Fibroblast of the conjunctiva (primary cell): Measurements from ENCODE around the gene TACR1.
"Not testable (repeated sequence)": the region's sequence is repeated elsewhere in the genome, so short reads cannot be mapped to it uniquely, and the experiment has no call there.

Source experiments
- DNase-seq: peaks from one replicate; pipeline ENCODE4 v3.0.0-alpha.2; 2010; ENCODE audit warnings: low read depth

TACR1 gene

DNA sequence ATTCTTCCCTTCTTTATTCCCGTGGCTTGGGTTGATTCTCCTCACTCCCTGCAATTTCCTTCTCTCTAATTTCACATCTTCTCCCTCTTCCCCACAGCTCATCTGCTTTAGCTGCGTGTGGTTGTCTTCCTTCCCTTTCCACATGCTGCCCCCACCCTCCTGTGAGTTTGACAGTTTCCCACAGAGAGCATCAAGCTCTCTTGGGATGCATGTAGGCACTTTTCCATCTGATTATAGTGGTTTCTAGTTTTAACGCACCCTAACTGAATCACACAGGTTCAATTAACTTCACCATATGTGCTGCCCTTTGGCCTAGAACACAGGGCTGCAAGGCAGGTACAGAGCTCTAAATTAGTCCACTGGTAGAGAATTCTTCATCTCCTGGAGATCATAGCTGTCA is 110.5 kb downstream of the TACR1 start:
- DNase-seq = no peak

- no peak for DNase-seq
These were observed 111.6 kb downstream of the TACR1 start for GRCh38 chr2:75087736-75088135.

DNA sequence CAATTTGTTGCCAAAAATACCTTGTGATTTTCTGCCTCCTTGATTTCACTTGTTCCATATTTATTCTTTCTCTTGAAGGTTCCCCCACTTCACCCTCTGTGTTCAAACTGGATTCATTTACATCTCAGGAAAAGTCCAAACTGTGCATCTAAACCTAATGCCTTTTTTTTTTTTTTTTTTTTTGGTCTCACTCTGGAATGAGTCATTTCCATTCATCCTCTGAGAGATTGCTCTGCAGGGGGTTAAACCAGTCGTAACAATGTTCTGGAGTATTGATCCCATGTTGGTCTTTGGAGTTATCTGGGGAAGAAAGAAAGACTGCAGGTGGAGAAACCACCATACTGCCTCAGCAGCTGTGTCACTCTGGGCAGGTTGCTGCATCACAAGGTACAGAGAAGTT is 119.7 kb downstream of the TACR1 start:
- DNase-seq = no peak

DNA sequence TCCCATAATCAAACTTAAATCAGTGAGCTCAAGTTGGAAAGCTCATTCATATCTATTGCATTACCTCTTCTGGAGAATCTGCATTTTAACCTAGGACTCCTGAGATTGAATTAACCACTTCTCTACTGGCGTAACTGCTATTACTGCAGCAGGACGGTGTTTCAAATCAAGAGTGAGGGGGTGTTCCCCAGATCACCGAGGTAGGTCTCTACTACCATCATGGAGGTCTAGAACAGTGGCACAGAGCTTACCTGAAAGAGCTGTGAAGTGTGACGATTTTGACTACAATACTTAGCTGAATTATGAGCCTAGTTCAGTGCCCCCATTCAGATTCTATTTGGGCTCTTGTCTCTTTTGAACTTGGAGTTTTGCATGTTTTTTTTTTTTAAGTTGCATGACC is 121.4 kb downstream of the TACR1 start:
- no peak for DNase-seq

DNA sequence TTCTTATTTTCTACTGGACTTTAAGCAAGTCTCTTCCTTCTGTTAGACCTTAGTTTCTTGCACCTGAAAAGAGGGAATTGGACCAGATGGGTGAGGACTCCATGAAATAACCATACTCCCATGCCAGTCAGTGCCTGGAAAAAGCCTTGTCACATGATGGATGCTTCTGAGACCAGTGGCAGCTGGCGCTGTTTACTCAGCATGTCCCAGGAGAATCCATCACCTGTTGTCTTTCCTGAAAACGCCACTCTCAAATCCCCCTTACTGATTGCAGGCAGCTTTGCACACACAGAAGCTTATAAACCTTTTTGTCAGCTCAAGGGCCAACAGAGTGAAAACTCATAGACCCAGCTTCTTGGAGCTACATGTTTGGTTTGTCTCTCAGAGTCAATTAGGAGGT is 123.2 kb downstream of the TACR1 start:
- no peak for DNase-seq

GRCh38 chr2:75074708-75075107 is 124.6 kb downstream of the TACR1 start:
- no peak for DNase-seq

DNA sequence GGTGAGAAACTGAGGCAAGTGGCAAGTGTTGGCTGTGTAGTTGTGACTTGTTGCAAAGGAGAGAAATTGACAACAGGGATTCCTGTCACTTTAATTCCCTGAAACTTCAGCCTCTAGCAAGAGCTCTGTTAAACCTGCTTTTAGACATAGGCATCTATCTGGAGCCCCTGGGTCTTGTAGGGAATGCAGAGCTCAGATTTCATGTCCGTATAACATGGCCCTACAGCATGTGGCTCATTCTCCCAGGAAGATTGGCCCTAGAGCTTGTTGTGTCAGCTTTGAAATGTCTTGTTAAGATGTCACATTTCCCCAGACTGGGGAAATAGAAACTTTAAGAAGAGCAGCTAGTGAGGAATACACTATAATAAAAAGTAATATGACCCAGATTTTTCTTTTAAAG is 125.1 kb downstream of the TACR1 start:
- no peak for DNase-seq

- DNase-seq = no peak
These were observed 127.6 kb downstream of the TACR1 start for GRCh38 chr2:75071766-75072165.

- DNase-seq = no peak
These were observed 130.8 kb downstream of the TACR1 start for GRCh38 chr2:75068546-75068945.

GRCh38 chr2:75067506-75067905 is 131.8 kb downstream of the TACR1 start:
- DNase-seq = no peak

GRCh38 chr2:75066121-75066902 is 133.0 kb downstream of the TACR1 start:
- DNase-seq = no peak

DNA sequence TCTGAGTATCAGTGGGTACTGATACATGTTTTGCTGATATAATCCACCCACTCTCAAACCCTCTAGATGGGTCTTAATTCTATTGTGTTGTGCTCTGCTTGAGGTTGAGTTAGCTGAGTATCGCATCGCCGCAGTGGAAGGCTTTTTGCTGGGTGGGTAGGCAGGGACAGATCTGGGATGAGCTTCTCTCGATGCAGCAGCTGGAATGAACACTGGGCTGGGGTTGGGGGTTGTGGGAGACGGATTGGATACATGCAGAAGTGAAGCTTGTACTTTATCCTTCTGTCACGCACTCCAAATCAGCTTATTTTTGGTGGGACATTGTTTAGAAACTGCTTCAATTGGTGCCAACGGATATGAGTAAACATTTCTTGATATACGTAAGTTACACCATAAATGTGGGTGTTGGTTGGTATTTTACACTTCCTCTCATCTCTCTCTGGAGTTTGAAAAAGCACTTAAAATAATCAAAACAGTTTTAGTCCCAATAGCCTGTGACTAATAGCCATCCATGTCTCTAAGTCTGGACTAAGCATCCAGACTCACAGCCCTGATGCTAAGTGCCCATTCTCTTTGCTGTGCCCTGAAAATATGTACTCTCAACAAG is 133.8 kb downstream of the TACR1 start:
- DNase-seq = no peak

DNA sequence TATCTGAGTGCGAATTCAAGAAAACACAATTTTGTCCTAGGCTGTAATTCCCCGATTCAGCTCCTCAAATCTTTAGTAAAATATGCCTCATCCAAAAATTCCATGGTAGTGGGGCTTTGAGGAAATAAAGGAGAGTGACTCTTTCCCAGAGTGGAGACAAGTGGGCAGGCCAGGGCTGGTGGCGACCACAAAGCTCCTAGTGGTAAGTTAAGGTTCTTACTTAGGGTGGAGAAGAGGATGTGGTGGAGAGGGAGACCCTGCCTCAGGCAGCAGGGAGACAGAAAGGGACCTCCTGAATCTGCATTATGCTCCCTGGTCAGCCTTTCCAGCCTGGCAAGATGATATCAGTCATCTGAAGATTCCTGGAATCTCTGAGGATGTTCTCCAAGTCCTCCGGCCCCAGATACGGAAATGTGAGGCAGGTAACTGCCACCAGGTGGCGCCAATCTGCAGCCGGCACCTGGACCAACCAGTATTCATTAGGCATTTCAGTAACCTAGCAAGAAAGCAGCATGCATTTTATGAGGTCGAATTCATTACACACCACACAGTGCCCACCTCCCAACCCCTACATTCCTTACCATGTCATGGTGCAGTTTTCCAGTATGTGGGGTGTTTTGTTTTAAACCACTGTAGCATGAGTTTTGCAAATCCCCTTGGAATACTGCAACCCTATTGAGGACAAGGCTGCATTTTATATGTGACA is 134.5 kb downstream of the TACR1 start:
- peak; percentile 12 for DNase-seq

DNA sequence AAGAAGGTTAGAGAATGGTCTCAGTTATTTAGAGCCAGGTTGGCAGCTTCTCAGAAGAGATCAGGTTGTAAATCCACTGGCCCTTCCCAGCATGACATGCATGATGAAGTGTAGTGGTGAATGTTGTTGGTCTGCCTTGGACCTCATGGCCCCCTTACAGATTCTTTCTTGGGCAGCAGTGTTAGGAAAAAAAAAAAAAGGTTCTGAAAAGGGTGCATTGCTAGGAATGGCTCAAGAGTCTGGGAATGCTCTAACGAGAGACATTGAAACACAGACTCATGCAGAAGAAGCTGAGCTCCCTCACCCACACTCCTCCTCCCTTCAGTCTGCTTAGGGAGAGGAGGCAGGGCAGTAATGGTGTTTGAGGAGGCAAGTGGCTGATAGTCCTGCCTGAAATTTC is 135.4 kb downstream of the TACR1 start:
- no peak for DNase-seq

GRCh38 chr2:75058427-75058826 is 140.9 kb downstream of the TACR1 start:
- DNase-seq = no peak

GRCh38 chr2:75057150-75057549 is 142.2 kb downstream of the TACR1 start:
- DNase-seq = not testable (repeated sequence)

DNA sequence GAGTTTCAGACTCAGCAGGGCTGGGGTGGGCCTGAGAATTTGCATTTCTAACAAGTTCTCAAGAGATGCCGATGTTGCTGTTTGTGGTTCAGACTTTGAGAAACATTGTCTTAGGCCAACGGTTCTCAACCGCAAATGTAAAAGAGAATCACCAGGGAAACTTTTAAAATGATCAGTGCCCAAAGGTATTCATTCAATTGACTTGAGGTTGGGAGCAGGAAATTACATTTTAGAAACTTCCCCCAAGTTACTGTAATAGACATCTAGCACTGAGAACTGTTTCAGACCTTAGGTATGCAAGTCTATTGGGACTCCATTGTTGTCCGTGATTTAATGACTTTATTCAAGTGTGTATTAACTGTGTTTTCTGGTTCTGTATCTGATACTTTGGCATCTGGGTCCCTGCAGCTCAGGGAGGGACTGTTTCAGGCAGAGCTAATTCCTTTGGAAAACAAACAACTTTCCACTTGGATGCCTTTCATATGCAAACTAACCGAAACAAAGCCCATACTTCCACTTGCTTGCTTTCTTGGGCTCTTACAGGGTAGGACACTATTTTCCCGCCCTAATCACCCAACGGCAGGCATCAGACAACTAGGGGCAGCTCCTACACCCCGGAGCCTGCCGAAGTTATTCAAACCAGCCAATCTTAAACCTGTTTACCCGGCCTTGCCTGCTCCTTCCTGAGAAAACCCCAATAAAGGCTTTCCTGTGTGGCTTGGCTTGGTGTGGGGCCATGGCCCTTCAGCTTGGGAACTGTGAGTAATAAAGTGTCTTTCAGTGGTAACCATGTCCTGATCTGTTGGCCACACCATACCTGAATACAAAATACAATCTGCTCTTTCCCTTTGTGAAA is 143.3 kb downstream of the TACR1 start:
- no peak for DNase-seq

GRCh38 chr2:75055142-75055819 is 144.0 kb downstream of the TACR1 start:
- no peak for DNase-seq

GRCh38 chr2:75054296-75054695 is 145.0 kb downstream of the TACR1 start:
- DNase-seq = no peak

DNA sequence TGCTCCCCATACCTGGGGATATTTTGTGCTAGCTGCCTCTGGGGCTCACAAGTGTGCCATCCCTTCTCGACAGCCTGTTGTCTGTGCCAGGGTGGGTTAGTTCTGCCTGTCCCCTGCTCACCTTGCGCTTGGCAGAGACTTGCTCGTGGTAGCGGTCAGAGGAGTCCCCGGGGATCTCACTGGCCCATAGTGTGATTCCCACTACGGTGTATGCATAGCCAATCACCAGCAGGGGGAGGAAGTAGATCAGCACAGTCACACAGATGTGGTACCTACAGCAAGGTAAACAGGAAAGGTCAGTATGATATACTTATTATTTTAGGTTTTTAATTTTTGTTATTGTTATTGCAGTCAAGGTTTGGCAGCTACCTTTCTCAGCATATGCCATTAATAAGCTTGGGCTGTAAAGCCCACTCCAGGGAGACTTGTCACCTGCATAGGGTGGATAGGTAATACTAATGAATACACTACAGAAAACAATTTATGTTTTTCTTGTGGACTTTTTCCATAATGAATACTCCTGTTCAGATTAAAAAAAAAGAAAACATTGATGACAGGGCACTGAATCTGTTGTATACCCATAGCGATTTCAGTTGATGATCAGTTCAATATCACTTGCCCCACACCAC is 145.7 kb downstream of the TACR1 start:
- no peak for DNase-seq

- peak; percentile 14 for DNase-seq
These were observed 151.2 kb downstream of the TACR1 start for GRCh38 chr2:75047992-75048625.
